ENCODE results near the gene ALPP.

Gene ALPP

GRCh38 chr2:232341739-232342126 is 36.8 kb upstream of the ALPP start:
- no peak overlapping the region for H3K4me3 ChIP-seq (ENCODE audit: low read depth in 1 of 2, low read length in 2 of 2)
- no peaks in the 10 kb centered on the region for H3K9me3 ChIP-seq (ENCODE audit: control insufficient read depth in 1 of 2, low read length in 2 of 2)
- H3K36me3 ChIP-seq (ENCODE audit: control insufficient read depth in 1 of 2, insufficient read depth in 2 of 2, low read length in 2 of 2), result no peaks in the 10 kb centered on the region
- H3K9ac ChIP-seq (ENCODE audit: low read depth in 1 of 2, low read length in 2 of 2), result no peak overlapping the region
- H3K27ac ChIP-seq (ENCODE audit: low read depth, low read length), result no peak overlapping the region
- no peaks in the 10 kb centered on the region for H3K4me1 ChIP-seq (ENCODE audit: control insufficient read depth in 1 of 2, insufficient read depth in 2 of 2, low read length in 2 of 2)
- H3K27me3 ChIP-seq (ENCODE audit: control insufficient read depth in 1 of 2, insufficient read depth in 2 of 2, low read length in 2 of 2), result no peaks in the 10 kb centered on the region

- H3K9me3 ChIP-seq (ENCODE audit: control insufficient read depth in 1 of 2, low read length in 2 of 2), result no peaks in the 10 kb centered on the region
- no peak overlapping the region for H3K9ac ChIP-seq (ENCODE audit: low read depth in 1 of 2, low read length in 2 of 2)
- H3K4me1 ChIP-seq (ENCODE audit: control insufficient read depth in 1 of 2, insufficient read depth in 2 of 2, low read length in 2 of 2), result no peaks in the 10 kb centered on the region
Measured at GRCh38 chr2:232342635-232343565, 35.7 kb upstream of the ALPP start.

DNA sequence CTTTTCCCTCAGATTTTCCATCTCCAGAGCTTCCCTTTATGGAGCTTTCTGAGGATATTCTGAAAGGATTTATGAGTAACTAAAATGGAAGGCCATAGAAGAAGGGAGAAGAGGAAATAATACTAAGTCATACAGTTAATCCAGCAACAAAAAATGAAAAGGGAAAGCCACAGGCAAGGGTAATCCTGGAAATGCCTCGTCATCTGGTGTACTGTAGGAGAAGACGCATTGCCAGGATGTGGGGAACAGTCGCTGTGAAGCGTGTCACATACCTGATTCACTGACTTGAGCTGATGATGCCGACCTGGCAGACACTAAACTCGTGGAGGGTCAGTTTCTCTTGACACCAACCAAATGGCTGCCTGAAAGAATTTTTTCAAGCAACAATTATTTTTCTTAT is 34.7 kb upstream of the ALPP start:
- no peaks in the 10 kb centered on the region for H3K4me1 ChIP-seq (ENCODE audit: control insufficient read depth in 1 of 2, insufficient read depth in 2 of 2, low read length in 2 of 2)
- no peak overlapping the region for H3K9ac ChIP-seq (ENCODE audit: low read depth in 1 of 2, low read length in 2 of 2)

More at GRCh38 chr2:232342635-232343565, 35.7 kb upstream of the ALPP start:
- H3K36me3 ChIP-seq (ENCODE audit: control insufficient read depth in 1 of 2, insufficient read depth in 2 of 2, low read length in 2 of 2), result no peaks in the 10 kb centered on the region
- no peaks in the 10 kb centered on the region for H3K27me3 ChIP-seq (ENCODE audit: control insufficient read depth in 1 of 2, insufficient read depth in 2 of 2, low read length in 2 of 2)
- H3K4me3 ChIP-seq (ENCODE audit: low read depth in 1 of 2, low read length in 2 of 2), result no peak overlapping the region
- H3K27ac ChIP-seq (ENCODE audit: low read depth, low read length), result no peak overlapping the region

GRCh38 chr2:232345251-232345650 is 33.3 kb upstream of the ALPP start:
- Histone ChIP-seq H3K27ac (ENCODE audit: low read depth, low read length) (no peak overlapping the region), H3K9me3 (ENCODE audit: control insufficient read depth in 1 of 2, low read length in 2 of 2) (no peaks in the 10 kb centered on the region), H3K27me3 (ENCODE audit: control insufficient read depth in 1 of 2, insufficient read depth in 2 of 2, low read length in 2 of 2) (peaks cover 8 to 9% of the 10 kb centered on the region in 2 donors), H3K36me3 (ENCODE audit: control insufficient read depth in 1 of 2, insufficient read depth in 2 of 2, low read length in 2 of 2) (no peaks in the 10 kb centered on the region), H3K9ac (ENCODE audit: low read depth in 1 of 2, low read length in 2 of 2) (no peak overlapping the region), H3K4me3 (ENCODE audit: low read depth in 1 of 2, low read length in 2 of 2) (no peak overlapping the region), H3K4me1 (ENCODE audit: control insufficient read depth in 1 of 2, insufficient read depth in 2 of 2, low read length in 2 of 2) (peaks cover 0 to 8% of the 10 kb centered on the region in 2 donors)

More for the DNA sequence above, 34.7 kb upstream of the ALPP start:
- no peaks in the 10 kb centered on the region for H3K9me3 ChIP-seq (ENCODE audit: control insufficient read depth in 1 of 2, low read length in 2 of 2)
- H3K36me3 ChIP-seq (ENCODE audit: control insufficient read depth in 1 of 2, insufficient read depth in 2 of 2, low read length in 2 of 2), result no peaks in the 10 kb centered on the region
- no peak overlapping the region for H3K4me3 ChIP-seq (ENCODE audit: low read depth in 1 of 2, low read length in 2 of 2)
- peaks cover 0 to 4% of the 10 kb centered on the region in 2 donors for H3K27me3 ChIP-seq (ENCODE audit: control insufficient read depth in 1 of 2, insufficient read depth in 2 of 2, low read length in 2 of 2)
- H3K27ac ChIP-seq (ENCODE audit: low read depth, low read length), result no peak overlapping the region

- H3K36me3 ChIP-seq (ENCODE audit: control insufficient read depth in 1 of 2, insufficient read depth in 2 of 2, low read length in 2 of 2), result no peaks in the 10 kb centered on the region
- no peak overlapping the region for H3K9ac ChIP-seq (ENCODE audit: low read depth in 1 of 2, low read length in 2 of 2)
- no peak overlapping the region for H3K4me3 ChIP-seq (ENCODE audit: low read depth in 1 of 2, low read length in 2 of 2)
- no peaks in the 10 kb centered on the region for H3K9me3 ChIP-seq (ENCODE audit: control insufficient read depth in 1 of 2, low read length in 2 of 2)
- peaks cover 26 to 27% of the 10 kb centered on the region in 2 donors for H3K27me3 ChIP-seq (ENCODE audit: control insufficient read depth in 1 of 2, insufficient read depth in 2 of 2, low read length in 2 of 2)
- no peak overlapping the region for H3K27ac ChIP-seq (ENCODE audit: low read depth, low read length)
- peaks cover 0 to 8% of the 10 kb centered on the region in 2 donors for H3K4me1 ChIP-seq (ENCODE audit: control insufficient read depth in 1 of 2, insufficient read depth in 2 of 2, low read length in 2 of 2)
Measured at GRCh38 chr2:232347369-232347768, 31.2 kb upstream of the ALPP start.

- no peak overlapping the region for H3K9ac ChIP-seq (ENCODE audit: low read depth in 1 of 2, low read length in 2 of 2)
- H3K27me3 ChIP-seq (ENCODE audit: control insufficient read depth in 1 of 2, insufficient read depth in 2 of 2, low read length in 2 of 2), result peaks cover 35 to 36% of the 10 kb centered on the region in 2 donors
- no peaks in the 10 kb centered on the region for H3K9me3 ChIP-seq (ENCODE audit: control insufficient read depth in 1 of 2, low read length in 2 of 2)
- H3K4me3 ChIP-seq (ENCODE audit: low read depth in 1 of 2, low read length in 2 of 2), result no peak overlapping the region
- no peaks in the 10 kb centered on the region for H3K36me3 ChIP-seq (ENCODE audit: control insufficient read depth in 1 of 2, insufficient read depth in 2 of 2, low read length in 2 of 2)
- H3K27ac ChIP-seq (ENCODE audit: low read depth, low read length), result no peak overlapping the region
- peaks cover 0 to 8% of the 10 kb centered on the region in 2 donors for H3K4me1 ChIP-seq (ENCODE audit: control insufficient read depth in 1 of 2, insufficient read depth in 2 of 2, low read length in 2 of 2)
Measured at GRCh38 chr2:232348936-232349335, 29.6 kb upstream of the ALPP start.

DNA sequence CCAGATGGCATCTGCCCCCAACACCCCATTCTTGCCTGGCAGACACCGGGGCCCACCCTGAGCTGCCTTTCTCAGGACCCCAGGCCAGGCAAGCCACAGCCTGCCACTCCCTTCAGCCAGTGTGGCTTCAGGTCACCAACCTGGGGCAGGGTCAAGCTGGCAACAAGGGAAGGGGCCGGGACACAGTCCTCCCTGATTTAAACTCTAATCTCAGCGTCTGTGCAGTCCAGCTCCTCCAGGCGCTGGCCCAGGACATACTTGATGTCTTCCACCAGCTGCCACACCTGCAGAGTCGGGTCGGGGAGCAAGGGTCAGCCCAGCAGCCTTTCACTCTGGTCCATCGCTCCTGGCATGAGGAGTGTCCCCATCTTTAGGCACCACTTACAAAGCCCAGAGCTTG is 29.0 kb upstream of the ALPP start:
- peaks cover 0 to 8% of the 10 kb centered on the region in 2 donors for H3K4me1 ChIP-seq (ENCODE audit: control insufficient read depth in 1 of 2, insufficient read depth in 2 of 2, low read length in 2 of 2)
- no peak overlapping the region for H3K9ac ChIP-seq (ENCODE audit: low read depth in 1 of 2, low read length in 2 of 2)
- peaks cover 36% of the 10 kb centered on the region in 2 donors for H3K27me3 ChIP-seq (ENCODE audit: control insufficient read depth in 1 of 2, insufficient read depth in 2 of 2, low read length in 2 of 2)

GRCh38 chr2:232349946-232350635 is 28.5 kb upstream of the ALPP start:
- Histone ChIP-seq H3K36me3 (ENCODE audit: control insufficient read depth in 1 of 2, insufficient read depth in 2 of 2, low read length in 2 of 2) (no peaks in the 10 kb centered on the region), H3K27me3 (ENCODE audit: control insufficient read depth in 1 of 2, insufficient read depth in 2 of 2, low read length in 2 of 2) (peaks cover 36% of the 10 kb centered on the region in 2 donors), H3K9me3 (ENCODE audit: control insufficient read depth in 1 of 2, low read length in 2 of 2) (no peaks in the 10 kb centered on the region), H3K4me1 (ENCODE audit: control insufficient read depth in 1 of 2, insufficient read depth in 2 of 2, low read length in 2 of 2) (peaks cover 0 to 8% of the 10 kb centered on the region in 2 donors), H3K4me3 (ENCODE audit: low read depth in 1 of 2, low read length in 2 of 2) (no peak overlapping the region), H3K27ac (ENCODE audit: low read depth, low read length) (no peak overlapping the region), H3K9ac (ENCODE audit: low read depth in 1 of 2, low read length in 2 of 2) (no peak overlapping the region)

More for the DNA sequence above, 29.0 kb upstream of the ALPP start:
- no peaks in the 10 kb centered on the region for H3K36me3 ChIP-seq (ENCODE audit: control insufficient read depth in 1 of 2, insufficient read depth in 2 of 2, low read length in 2 of 2)
- H3K9me3 ChIP-seq (ENCODE audit: control insufficient read depth in 1 of 2, low read length in 2 of 2), result no peaks in the 10 kb centered on the region
- H3K27ac ChIP-seq (ENCODE audit: low read depth, low read length), result no peak overlapping the region
- no peak overlapping the region for H3K4me3 ChIP-seq (ENCODE audit: low read depth in 1 of 2, low read length in 2 of 2)

- Histone ChIP-seq H3K27ac (ENCODE audit: low read depth, low read length) (no peak overlapping the region), H3K27me3 (ENCODE audit: control insufficient read depth in 1 of 2, insufficient read depth in 2 of 2, low read length in 2 of 2) (peaks cover 36% of the 10 kb centered on the region in 2 donors), H3K36me3 (ENCODE audit: control insufficient read depth in 1 of 2, insufficient read depth in 2 of 2, low read length in 2 of 2) (no peaks in the 10 kb centered on the region), H3K9me3 (ENCODE audit: control insufficient read depth in 1 of 2, low read length in 2 of 2) (no peaks in the 10 kb centered on the region), H3K4me3 (ENCODE audit: low read depth in 1 of 2, low read length in 2 of 2) (no peak overlapping the region), H3K4me1 (ENCODE audit: control insufficient read depth in 1 of 2, insufficient read depth in 2 of 2, low read length in 2 of 2) (peaks cover 0 to 8% of the 10 kb centered on the region in 2 donors), H3K9ac (ENCODE audit: low read depth in 1 of 2, low read length in 2 of 2) (no peak overlapping the region)
Measured at GRCh38 chr2:232350804-232351685, 27.5 kb upstream of the ALPP start.

All from duodenal mucosa (tissue), 2 donors.